T-helper 2 cell treated with Interferon-gamma antibody and Interleukin-4, amounts not matched to agents 100 ng/mL and 5 ng/mL, for 36 hours (primary cell): Measurements from ENCODE around the gene ISM1. TPM values are rescaled to one million over a fixed set of nuclear protein-coding genes. Genes with fewer than 3 reads are reported as not detected.

Experiments
- intact Hi-C: fragments of 100-400 bp; cut with micrococcal nuclease; formaldehyde crosslinking; loops from one replicate; pipeline ENCODE4 v1.15.1; 2023
- total RNA-seq: library from RNA; stranded (reverse); gene quantifications from 2 replicates; pipeline ENCODE4 v1.2.3, GENCODE V29; 2022

ISM1 gene
- total RNA-seq, 1 donor from 2014 or later, result 3.0 TPM

DNA sequence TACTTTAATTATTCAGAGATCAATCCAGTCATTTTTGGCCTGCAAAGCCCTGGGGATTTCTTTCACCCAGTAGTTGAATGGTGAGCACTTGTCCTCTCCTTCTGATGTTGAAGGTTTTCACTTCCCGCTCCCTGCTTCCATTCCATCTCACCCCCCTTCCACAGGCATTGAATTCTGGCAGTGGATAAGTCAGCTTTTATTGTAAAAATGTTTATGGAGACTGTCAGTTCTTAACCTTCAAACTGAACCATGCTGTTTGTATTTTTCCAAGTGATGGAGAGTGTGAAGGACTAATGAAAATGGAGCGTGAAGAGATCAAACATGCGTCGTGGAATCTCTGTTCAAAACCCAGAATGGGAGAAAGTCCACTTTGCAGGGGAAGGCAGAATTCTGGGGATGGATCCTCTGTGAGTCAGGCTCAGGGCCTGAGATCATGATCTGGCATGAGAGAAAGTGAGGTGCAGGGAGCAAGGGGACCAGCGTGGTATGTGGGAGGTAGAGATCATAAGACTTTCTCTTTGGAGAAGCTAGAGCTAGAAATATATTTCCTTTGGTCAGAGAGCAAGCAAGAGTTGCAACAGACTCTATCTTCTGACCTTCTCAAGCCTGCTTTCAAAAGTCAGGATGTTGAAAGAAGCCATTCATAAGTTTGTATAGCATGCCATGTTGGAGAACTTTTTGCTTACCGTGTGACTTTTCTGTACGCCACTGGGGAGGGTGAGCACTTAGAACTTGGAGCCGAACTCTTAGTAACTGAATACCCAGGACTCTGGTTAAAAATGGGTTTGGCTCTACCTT is 30.2 kb downstream of the ISM1 start:
- intact Hi-C loops, result no loop called here

- intact Hi-C loops, result no loop called here
Observed at GRCh38 chr20:13251904-13252297, 30.8 kb downstream of the ISM1 start.

DNA sequence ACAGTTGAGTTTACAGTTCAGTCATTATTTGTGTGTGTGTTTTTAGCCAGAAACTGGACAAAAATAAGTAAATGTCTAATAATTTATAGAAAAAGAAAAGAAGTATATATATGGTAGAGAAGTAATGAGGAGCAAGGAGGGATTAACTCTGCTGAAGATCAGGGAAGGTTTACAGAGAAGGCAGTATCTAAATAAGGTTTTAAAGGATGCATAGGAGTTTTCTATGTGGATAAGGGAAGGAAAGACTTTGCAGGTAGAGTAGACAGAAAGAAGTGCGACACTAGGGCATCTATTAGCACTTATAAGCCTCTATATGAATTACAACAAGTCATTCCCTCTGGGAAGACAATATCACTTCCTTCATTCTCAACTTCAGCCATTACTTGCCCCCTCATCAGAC is 34.3 kb downstream of the ISM1 start:
- intact Hi-C loops, result no loop called here

DNA sequence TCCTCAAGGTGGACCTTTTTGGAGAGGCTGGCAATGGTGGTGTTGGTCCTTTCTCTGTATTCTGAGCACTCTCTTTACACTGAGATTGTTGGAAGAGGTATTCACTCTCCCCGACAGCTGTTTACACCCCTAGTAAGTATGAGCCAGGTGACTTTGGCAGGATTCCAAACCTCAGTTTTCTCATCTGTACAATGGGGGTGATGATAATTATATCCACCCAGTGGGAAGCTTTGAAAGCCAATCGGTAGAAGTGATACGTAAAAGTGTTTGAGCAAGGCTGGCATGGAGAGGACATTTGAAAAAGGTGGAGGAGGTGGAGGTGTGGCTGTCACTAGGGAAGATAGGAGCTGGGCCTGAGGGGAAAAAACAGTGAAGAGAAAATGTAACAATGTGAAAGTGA is 35.5 kb downstream of the ISM1 start:
- intact Hi-C loops, result no loop called here

- intact Hi-C loops, result no loop called here
Observed at GRCh38 chr20:13259921-13260320, 38.8 kb downstream of the ISM1 start.

DNA sequence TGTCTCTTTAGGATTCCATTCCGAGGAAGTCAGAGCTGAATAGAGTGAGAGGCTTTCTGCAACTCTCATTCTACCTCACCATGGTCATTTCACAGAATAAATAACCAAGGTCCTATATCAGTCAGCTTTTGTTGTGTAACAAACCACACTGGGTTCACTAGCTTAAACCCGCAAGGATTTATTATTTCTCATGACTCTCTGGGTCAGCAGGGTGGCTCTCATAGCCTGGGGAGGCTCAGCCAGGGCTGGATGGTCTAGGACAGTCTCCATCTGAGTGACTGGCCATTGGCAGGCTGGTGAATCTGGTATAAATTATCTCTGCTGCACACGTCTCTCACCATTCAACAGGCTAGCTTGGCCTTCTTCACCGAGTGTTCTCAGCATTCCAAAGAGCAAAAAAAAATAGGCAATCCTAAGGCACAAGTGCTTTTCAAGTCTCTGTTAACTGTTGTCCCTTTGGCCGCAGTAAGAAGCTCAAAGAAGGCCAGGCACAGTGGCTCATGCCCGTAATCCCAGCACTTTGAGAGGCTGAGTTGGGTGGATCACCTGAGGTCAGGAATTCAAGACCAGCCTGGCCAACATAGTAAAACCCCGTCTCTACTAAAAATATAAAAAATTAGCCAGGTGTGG is 39.7 kb downstream of the ISM1 start:
- intact Hi-C loops, result no loop called here

- intact Hi-C loops, result loop anchor here (1.0 to 2.0 kb wide), 5 partner anchors 14 to 141 kb away; partner anchors contain the start of gene ISM1
Observed at GRCh38 chr20:13261460-13262301, 40.6 kb downstream of the ISM1 start.

DNA sequence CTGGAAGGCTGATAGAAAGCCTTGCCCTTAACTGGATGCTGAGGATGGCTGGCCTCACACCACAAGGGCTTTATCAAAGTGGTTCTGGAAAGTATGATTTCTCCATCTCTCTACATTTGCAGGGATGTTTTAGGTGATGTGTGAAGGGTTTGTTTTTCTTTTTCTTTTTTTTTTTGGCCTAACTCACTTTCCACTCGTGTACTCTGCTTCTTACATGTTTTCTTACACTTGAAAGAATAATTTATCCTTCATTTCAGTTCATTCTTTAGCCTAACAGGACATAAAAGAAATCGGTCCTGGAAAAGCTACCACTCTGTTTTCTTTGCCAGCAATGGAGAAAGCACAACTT is 41.2 kb downstream of the ISM1 start:
- intact Hi-C loops, result loop anchor here (1.0 to 2.0 kb wide), 5 partner anchors 15 to 142 kb away; partner anchors contain the start of gene ISM1

- intact Hi-C loops, result loop anchor here (1.0 to 2.0 kb wide), 5 partner anchors 16 to 143 kb away; partner anchors contain the start of gene ISM1
Observed at GRCh38 chr20:13262671-13263360, 41.7 kb downstream of the ISM1 start.

DNA sequence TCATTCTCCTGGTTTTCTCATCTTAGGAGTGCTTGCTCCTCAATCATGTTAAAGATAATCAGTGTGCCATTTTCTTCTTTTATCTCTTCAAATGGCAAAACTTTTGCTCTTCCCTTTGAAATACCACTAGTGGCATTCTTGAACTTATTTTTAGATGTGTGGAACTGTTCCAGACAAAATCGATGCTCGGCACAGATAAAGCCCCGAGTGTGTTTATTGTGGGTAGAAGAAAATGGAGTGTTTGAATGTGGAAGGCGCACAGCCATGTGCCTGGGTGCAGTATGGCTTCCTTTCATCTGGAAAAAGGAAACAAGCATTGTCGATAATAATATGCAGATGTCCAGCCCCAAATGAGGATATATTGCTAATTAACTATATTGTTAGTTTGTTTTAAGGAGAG is 42.4 kb downstream of the ISM1 start:
- intact Hi-C loops, result loop anchor here (2.0 kb wide), 2 partner anchors 33 to 43 kb away; partner anchors contain the start of gene ISM1

GRCh38 chr20:13264907-13265306 is 43.8 kb downstream of the ISM1 start:
- intact Hi-C loops, result no loop called here

GRCh38 chr20:13265941-13266340 is 44.9 kb downstream of the ISM1 start:
- intact Hi-C loops, result no loop called here

DNA sequence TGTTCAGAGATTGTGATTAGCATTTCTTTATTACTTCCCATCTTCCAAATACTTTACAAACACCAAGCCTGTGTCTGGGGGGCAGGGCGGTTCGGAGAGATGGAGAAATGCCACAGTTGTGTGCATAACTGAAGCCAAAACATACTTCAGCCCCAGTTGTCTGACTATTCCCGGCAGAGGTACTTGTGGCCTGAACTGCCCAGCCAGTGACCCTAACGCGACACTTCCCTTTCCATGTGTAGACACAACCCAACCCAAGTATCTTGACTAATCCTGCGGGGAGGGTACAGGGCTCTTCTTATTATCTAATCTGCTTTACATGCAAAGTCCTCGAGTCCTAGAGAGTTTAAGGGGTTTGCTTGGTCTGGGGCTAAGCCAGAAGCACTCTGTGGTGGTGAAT is 46.2 kb downstream of the ISM1 start:
- intact Hi-C loops, result no loop called here

- intact Hi-C loops, result no loop called here
Observed at GRCh38 chr20:13268953-13269352, 47.9 kb downstream of the ISM1 start.

DNA sequence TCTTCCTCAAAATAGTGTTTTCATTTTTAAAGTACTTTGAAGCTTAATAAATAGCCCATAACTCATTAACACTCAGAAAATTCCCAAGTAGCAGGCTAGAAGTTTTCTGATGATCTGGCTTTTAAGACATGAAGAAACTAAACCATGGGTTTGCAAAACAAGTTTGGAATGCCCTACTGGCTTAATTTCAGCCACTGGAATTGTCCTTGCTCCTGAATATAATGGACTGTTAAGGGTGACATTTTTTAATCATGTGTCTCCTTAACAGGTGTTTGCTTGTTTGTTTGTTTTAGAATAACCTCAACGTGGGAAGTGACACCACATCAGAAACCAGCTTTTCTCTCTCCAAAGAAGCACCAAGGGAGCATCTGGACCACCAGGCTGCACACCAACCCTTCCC is 49.1 kb downstream of the ISM1 start:
- intact Hi-C loops, result no loop called here

DNA sequence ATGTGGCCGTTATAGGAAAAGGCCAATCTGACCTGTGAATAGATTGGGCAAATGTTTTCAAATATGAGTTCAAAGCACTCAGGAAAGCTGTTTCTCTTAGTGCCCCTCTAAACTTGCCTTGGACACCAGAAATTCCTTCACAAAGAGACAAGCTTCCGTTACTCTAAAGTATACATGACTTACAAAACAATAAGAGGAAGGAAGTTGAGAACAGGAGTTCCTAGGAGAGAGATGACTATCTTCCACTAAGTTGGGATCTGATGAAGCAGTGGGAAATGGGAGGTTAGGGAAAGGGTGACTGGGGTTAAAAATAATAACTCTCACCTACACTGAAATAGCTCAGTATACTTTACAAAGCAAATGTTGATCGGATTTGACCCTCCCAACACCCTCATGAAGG is 50.0 kb downstream of the ISM1 start:
- intact Hi-C loops, result no loop called here

DNA sequence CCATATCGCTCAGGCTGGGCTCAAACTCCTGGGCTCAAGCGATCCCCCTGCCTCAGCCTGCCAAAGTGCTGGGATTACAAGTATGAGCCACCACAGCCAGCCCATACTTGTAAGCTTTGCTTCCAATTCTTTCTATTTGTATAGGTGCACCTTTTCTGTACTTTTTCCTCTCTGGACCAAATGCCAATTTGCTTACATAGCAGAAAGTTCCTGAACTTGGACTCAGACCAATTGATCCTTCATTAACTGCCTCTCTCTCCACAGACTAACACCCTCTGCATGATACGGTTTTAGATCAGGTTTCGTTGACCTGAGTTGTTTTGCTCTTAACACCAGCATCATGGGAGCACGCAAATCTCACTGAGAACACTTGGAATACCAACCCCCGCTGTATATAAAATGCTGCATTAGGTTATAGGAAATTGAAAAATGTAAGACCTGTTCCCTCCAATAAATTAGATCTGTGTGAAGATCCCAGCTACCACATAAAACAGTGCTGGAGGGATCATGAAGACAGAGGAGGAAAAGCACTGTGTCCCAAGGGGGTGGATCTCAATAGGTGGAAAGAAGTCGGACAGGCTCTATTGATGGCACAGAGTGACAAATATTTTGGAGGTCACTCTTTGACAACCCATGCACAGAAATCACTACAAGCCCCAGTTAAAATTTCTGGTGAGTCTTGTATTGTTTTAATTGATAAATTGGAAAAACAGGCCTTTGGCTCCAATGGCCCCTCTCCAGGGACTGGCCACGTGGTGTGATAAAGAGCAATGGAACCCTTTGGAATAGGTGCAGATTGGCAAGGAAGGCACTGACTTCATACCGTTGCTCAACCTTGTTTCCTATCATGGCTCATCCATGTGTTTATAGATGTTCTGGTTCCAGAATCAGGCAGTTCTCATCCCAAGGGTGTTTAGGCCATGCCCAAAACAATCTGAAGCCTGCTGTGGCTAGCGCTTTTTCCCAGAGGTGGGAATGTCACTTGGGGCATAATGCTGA is 51.2 kb downstream of the ISM1 start:
- intact Hi-C loops, result no loop called here

DNA sequence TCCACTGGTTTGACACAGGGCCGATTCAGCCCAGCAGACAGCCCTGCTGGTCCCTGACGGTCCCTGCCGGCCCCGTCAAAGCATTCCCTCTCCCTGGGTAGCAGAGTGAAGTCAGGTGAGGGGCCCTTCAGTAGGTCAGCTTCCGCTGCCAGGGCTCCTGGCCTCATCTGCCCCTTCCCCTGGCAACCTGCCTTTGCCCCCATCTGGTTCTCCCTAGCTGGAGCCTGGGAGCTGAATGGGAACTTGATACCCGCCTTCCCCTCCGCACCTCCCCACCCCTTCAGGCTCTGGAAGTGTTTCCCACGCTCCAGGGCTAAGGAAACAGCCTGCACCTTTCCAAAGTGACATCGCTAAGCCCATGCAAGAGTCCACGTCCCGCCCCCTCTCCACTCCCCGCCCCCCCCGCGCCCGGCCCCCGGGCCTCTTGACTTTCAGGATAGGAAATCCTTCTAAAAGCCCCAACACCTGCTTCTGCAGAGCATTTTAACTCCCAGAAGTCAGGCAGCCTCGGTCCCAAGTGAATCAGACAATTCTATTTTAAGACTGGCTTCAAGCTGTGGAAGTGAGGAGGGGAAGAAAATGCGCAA is 53.3 kb downstream of the ISM1 start:
- intact Hi-C loops, result no loop called here

DNA sequence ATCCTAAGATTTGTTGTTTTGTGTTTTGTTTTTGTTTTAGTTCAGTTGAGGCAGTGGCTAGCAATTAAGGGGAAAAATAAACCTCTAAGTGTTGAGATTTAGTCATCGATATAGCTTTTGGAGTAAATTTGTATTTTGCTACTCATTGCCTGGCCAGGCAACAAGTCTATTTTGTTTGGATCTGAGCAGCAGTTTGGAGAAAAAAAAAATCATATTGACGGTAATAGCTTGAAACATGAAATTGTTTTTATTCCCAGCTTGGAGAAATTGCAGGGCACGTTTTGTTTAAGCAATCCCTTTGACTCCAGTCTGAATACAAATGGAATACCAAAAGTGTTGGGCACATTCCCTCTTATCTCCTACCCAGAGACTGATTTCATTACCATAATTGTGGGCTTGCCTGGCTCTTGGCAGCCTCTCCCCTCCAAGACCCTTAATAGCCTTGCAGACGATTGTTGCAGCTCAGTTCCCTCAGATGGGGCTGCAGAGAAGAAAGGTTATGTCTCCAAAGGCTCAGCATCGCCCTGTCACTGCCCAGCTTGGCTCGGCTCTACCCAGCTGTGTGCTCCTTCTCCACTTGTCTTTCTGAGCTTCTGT is 56.0 kb downstream of the ISM1 start:
- intact Hi-C loops, result no loop called here
